NCI-H2171 (cell line): ENCODE measurements around the gene SOBP.

Experiments
- DNase-seq: peaks from one replicate; lab custom pipeline; 2025; lab: John Stamatoyannopoulos, UW

SOBP gene

GRCh38 chr6:107621229-107621937, 131.5 kb downstream of the SOBP start:
- no peak for DNase-seq

GRCh38 chr6:107622269-107622668, 132.4 kb downstream of the SOBP start:
- DNase-seq, result no peak

GRCh38 chr6:107624050-107624449, 134.1 kb downstream of the SOBP start:
- DNase-seq, result no peak

- DNase-seq, result no peak
Measured at GRCh38 chr6:107624541-107624940, 134.6 kb downstream of the SOBP start.

- DNase-seq, result no peak
Measured at GRCh38 chr6:107625264-107625663, 135.3 kb downstream of the SOBP start.

GRCh38 chr6:107626645-107627044, 136.7 kb downstream of the SOBP start:
- no peak for DNase-seq

GRCh38 chr6:107627969-107628368, 138.1 kb downstream of the SOBP start:
- DNase-seq, result no peak

GRCh38 chr6:107628878-107629277, 139.0 kb downstream of the SOBP start:
- no peak for DNase-seq

GRCh38 chr6:107629548-107630129, 139.7 kb downstream of the SOBP start:
- DNase-seq, result no peak

- DNase-seq, result no peak
Measured at GRCh38 chr6:107630348-107630977, 140.5 kb downstream of the SOBP start.

- no peak for DNase-seq
Measured at GRCh38 chr6:107632381-107633136, 142.6 kb downstream of the SOBP start.

GRCh38 chr6:107633680-107634323, 143.9 kb downstream of the SOBP start:
- no peak for DNase-seq

GRCh38 chr6:107634324-107635056, 144.6 kb downstream of the SOBP start:
- DNase-seq, result no peak

- DNase-seq, result no peak
Measured at GRCh38 chr6:107635057-107635515, 145.2 kb downstream of the SOBP start.

- DNase-seq, result no peak
Measured at GRCh38 chr6:107636486-107636885, 146.6 kb downstream of the SOBP start.

GRCh38 chr6:107637316-107638315, 147.7 kb downstream of the SOBP start:
- DNase-seq, result no peak

- DNase-seq, result no peak
Measured at GRCh38 chr6:107638493-107638892, 148.6 kb downstream of the SOBP start.

GRCh38 chr6:107639511-107639910, 149.6 kb downstream of the SOBP start:
- no peak for DNase-seq

- DNase-seq, result no peak
Measured at GRCh38 chr6:107641071-107641470, 151.2 kb downstream of the SOBP start.

- DNase-seq, result no peak
Measured at GRCh38 chr6:107641500-107641941, 151.6 kb downstream of the SOBP start.
